ENCODE measurements around the gene CYP27C1. TPM values are rescaled to one million over a fixed set of nuclear protein-coding genes. Genes with fewer than 3 reads are reported as not detected.
"Not testable (repeated sequence)": the region's sequence is repeated elsewhere in the genome, so short reads cannot be mapped to it uniquely, and the experiment has no call there.

Gene CYP27C1
- 1 to 10 TPM; 7.0 to 8.7 (median 7.7) TPM for polyA plus RNA-seq (ENCODE audit: insufficient read length in 4 of 4)

GRCh38 chr2:127220102-127220767 is at the start of gene CYP27C1:
Gene CYP27C1, minus strand, starts transcription at chr2:127220299. Its CDS starts 29 bp downstream, at chr2:127220270.
- DNase-seq (ENCODE audit: low read depth in 4 of 4, low spot score in 3 of 4), result peak in 3 of 4 donors; percentile 35 to 59 (median 38)

GRCh38 chr2:127261804-127262406 is 41.8 kb upstream of the CYP27C1 start:
- DNase-seq (ENCODE audit: low read depth in 4 of 4, low spot score in 3 of 4), result no peak

DNA sequence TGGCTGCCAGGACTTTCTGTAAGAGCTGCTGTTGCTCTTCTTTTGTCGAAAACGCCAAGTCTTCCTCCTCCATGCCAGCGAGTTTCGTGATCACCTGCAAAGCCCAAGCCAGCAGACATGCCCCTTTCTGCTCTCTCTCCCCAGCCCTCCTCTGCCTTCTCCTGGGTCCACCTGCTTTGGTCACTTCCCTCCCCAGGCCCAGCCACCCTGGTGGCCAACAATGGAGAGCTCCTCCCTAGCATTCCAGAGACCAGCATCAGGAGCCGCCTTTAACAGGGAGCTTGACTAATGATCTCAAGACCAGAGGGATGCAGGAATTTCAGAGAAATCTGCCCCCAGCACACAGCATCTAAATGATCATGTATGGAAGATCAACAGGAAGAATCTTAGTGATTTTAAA is 39.3 kb upstream of the CYP27C1 start:
- DNase-seq (ENCODE audit: low read depth in 4 of 4, low spot score in 3 of 4), result no peak

- no peak for DNase-seq (ENCODE audit: low read depth in 4 of 4, low spot score in 3 of 4)
Measured at GRCh38 chr2:127256866-127257265, 36.8 kb upstream of the CYP27C1 start.

GRCh38 chr2:127256381-127256780 is 36.3 kb upstream of the CYP27C1 start:
- DNase-seq (ENCODE audit: low read depth in 4 of 4, low spot score in 3 of 4), result no peak

- DNase-seq (ENCODE audit: low read depth in 4 of 4, low spot score in 3 of 4), result no peak
Measured at GRCh38 chr2:127255721-127256120, 35.6 kb upstream of the CYP27C1 start.

DNA sequence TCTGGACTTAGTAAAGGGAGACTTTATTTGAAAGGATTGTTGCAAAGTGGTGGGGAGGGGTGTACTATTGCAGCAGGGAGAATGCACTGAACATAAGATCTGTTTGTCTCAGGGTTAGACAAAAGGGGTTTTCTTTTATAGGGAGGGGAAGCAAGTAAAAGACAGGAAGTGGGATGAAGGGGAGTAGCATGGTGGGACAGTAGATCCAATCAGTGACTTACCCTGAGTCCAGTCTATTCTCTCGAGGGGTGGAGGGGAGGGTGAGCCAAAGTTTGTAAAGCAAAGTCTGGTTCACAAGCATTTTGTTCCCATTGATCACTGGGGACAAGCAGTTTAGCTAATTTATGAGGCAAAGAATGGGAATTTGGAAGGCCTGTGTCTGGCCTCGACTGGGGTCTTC is 35.0 kb upstream of the CYP27C1 start:
- DNase-seq (ENCODE audit: low read depth in 4 of 4, low spot score in 3 of 4), result no peak

DNA sequence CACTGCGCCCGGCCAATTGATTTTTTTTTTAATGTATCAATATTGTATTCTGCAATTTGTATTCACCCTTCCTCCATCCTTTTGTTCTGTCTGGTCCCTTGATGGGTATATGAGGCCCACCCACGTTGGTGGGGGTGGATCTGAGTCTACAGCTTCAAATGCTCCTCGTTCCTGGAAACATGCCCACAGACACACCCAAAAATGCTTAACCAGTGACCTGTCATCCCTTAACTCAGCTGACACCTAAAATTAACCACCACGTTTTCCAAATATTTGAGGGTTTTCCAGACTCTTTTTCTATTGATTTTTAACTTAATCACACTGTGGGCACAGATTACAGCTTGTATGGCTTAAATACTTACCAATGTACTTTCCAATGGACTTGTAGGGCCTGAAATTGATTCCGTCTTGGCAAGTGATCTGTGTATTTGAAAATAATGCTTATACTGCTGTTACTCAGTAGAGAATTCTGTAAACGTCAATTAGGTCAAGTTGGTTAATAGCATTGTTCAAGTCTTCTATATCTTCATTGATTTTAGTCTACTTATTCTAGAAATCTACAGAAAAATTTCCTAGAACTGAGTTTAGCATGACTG is 34.4 kb upstream of the CYP27C1 start:
- DNase-seq (ENCODE audit: low read depth in 4 of 4, low spot score in 3 of 4), result no peak

DNA sequence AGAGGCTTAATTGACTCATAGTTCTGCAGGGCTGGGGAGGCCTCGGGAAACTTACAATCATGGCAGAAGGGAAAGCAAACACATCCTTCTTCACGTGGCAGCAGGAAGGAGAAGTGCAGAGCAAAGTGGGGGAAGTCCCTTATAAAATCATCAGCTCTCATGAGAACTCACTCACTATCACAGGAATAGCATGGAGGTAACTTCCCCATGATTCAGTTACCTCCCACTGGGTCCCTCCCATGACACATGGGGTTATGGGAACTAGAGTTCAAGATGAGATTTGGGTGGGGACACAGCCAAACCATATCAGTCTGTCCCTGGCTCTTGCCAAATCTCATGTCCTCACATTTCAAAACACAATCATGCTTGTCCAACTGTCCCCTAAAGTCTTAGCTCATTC is 21.1 kb upstream of the CYP27C1 start:
- DNase-seq (ENCODE audit: low read depth in 4 of 4, low spot score in 3 of 4), result not testable (repeated sequence)

- DNase-seq (ENCODE audit: low read depth in 4 of 4, low spot score in 3 of 4), result no peak
Measured at GRCh38 chr2:127239395-127239794, 19.3 kb upstream of the CYP27C1 start.

DNA sequence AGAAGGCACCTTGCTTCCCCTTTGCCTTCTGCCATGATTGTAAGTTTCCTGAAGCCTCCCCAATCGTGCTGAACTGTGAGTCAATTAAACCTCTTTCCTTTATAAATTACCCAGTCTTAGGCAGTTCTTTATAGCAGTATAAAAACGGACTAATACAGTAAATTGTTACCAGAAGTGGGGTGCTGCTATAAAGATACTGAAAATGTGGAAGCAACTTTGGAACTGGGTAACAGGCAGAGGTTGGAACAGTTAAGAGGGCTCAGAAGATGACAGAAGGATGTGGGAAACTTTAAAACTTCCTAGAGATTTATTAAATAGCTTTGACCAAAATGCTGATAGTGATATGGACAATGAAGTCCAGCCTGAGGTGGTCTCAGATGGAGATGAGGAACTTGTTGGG is 17.7 kb upstream of the CYP27C1 start:
- DNase-seq (ENCODE audit: low read depth in 4 of 4, low spot score in 3 of 4), result not testable (repeated sequence)

DNA sequence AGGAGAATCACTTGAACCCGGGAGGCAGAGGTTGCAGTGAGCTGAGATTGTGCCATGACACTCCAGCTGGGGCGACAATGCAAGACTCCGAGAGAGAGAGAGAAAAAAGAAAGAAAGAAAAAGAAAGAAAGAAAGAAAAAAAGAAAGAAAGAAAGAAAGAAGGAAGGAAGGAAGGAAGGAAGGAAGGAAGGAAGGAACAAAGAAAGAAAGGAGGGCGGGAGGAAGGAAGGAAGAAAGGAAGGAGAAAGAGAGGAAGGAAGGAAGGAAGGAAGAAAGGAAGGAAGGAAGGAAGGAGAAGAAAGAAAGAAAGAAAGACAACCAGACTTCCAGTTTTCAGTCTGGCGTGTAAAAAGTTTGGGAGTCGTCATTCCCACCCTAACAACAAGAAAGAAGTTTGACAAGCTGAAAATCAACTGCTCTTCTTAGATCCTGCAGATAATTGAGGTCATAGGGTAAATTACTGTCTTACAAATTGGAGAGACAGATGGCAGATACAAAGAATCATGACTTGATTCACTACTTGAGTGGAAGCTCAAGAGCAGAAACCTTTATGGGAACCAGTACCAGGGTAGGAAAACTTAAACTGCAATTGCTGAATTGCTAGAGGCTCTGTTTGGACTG is 15.1 kb upstream of the CYP27C1 start:
- DNase-seq (ENCODE audit: low read depth in 4 of 4, low spot score in 3 of 4), result no peak

DNA sequence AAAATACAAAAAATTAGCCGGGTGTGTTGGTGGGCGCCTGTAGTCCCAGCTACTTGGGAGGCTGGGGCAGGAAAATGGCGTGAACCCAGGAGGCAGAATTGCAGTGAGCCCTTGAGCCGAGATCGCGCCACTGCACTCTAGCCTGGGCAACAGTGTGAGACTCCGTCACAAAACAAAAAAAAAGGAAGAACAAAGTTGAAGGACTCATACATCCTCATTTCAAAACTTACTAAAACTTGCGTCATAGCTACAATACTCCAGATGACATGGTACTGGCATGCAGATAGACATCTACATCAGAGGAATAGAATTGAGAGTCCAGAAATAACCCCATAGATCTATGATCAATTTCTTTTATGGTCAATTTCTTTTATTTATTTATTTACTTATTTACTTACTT is 13.6 kb upstream of the CYP27C1 start:
- DNase-seq (ENCODE audit: low read depth in 4 of 4, low spot score in 3 of 4), result no peak

- DNase-seq (ENCODE audit: low read depth in 4 of 4, low spot score in 3 of 4), result no peak
Measured at GRCh38 chr2:127231130-127231865, 11.2 kb upstream of the CYP27C1 start.

DNA sequence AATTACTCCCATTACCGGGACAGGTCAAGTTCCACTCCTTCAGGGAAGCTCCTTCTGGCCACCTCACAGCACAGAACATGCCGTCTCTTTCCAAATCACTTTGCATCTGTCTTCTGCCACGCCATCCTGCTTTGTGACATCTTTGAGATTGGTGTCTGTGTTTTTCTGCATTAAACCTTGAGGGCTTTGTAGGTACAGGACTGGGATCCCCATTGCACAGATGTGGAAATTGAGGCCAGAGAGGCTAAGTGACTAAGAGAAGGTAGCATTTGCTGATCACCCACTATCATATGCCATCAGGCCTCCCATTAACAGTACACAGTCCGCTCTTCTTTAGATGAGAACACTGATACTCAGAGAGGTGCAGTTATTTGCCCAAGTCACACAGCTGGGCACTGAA is 9.5 kb upstream of the CYP27C1 start:
- DNase-seq (ENCODE audit: low read depth in 4 of 4, low spot score in 3 of 4), result no peak

DNA sequence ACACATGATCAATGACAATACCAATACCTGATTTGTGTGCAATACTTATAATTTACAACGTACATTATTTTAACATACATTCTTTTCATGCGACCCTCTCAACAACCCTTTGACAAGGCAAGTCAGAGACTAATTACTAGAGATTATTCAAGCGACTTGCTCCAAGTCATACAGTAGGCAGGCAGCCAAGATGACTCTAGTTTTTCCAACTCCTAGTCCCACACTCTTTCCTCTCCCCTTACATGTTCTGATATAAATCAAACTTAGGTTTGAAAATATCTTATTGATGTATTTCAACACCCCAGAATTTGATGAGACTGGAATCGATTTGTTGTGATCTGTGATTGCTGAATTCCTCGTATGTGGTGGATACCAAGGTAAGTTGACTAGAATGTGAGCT is 8.0 kb upstream of the CYP27C1 start:
- DNase-seq (ENCODE audit: low read depth in 4 of 4, low spot score in 3 of 4), result no peak

- not testable (repeated sequence) for DNase-seq (ENCODE audit: low read depth in 4 of 4, low spot score in 3 of 4)
Measured at GRCh38 chr2:127227264-127227660, 7.2 kb upstream of the CYP27C1 start.

GRCh38 chr2:127226520-127227263 is 6.6 kb upstream of the CYP27C1 start:
- DNase-seq (ENCODE audit: low read depth in 4 of 4, low spot score in 3 of 4), result peak in 2 of 4 donors; percentile 16 to 30

- no peak for DNase-seq (ENCODE audit: low read depth in 4 of 4, low spot score in 3 of 4)
Measured at GRCh38 chr2:127226132-127226519, 6.0 kb upstream of the CYP27C1 start.
